ENCODE data around the gene ZYX. TPM values are rescaled to one million over a fixed set of nuclear protein-coding genes. Genes with fewer than 3 reads are reported as not detected.

ZYX gene
- total and polyA plus RNA-seq, 2 donors from 2014 or later, result 50.1 to 193 TPM

DNA sequence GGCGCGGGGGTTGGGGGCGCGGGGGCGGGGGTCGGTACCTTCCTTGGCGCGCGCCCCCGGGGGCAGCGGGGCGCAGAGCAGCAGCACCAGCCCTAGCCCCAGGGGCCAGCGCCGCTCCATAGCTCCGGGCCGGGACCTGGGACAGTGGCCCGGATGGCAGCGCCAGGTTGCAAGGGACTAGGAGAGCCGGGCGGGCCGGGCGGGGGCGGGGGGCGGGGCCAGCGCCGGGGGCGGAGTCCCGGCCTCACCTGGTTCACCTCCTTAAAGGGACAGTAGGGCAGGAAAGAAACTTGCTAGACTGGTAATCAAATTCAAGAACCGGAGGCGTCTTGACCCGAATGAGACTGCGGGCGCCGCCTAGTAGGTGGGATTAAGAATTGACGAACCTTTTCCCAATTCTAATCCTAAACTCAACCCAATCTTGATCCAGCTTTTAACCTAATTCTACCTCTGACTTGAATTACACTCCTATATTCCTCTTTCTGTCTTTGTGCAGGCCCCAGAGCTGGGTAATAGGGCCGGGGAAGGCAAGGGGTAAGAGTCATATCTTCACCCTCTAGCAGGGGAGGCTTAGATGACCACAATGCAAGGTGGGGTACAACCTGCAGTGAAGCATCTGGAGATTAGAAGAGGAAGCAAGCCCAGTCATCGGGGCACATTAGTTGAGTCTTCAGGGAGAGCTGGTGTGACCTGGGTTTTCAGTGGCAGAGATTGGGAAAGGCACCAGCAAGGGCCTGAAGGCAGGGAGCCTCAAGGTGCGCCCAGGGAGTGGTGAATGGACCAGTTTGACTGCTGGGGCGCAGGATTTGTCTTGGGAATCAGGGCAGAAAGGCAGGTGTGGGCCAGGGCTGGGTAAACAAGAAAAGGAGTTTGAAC, 27.8 kb downstream of the ZYX start, which contains the start of gene EPHA1:
Gene EPHA1, minus strand, starts transcription at position 171 of the 876 bp plus-strand sequence. Its CDS starts 51 bp downstream, at position 120.
- peak; percentile 59 for TF ChIP-seq CTCF (IDR thresholded peaks at IDR 0.05; ENCODE audit: borderline replicate concordance, extremely low read depth, insufficient read depth)
- no peak for FAIRE-seq
- H3K9ac ChIP-seq (ENCODE audit: low read length in 3 of 3), result peak within 1 kb of the TSS in 2 of 3 donors; percentile 56 to 70

GRCh38 chr7:143410521-143411004, 29.4 kb downstream of the ZYX start:
- H3K4me1 ChIP-seq (ENCODE audit: control insufficient read depth in 2 of 3, insufficient read depth in 2 of 3, low read depth in 1 of 3, low read length in 3 of 3), result peaks cover 0 to 15% (median 7%) of the 10 kb centered on the region in 3 donors
- intact Hi-C loops (cut with DNase I), result loop anchor here (10.0 kb wide), 1 partner anchor 176 kb away; no protein-coding TSS in a partner anchor
- H3K4me3 ChIP-seq (ENCODE audit: low read length in 3 of 3), result no peak overlapping the region
- H3K27ac ChIP-seq (ENCODE audit: low read depth in 2 of 2, low read length in 2 of 2), result no peak overlapping the region
- H3K36me3 ChIP-seq (ENCODE audit: control insufficient read depth in 2 of 3, insufficient read depth in 3 of 3, low read length in 3 of 3), result no peaks in the 10 kb centered on the region
- peak in 1 of 5 donors; percentile 15 for DNase-seq
- FAIRE-seq, result no peak
- H3K27me3 ChIP-seq (ENCODE audit: control insufficient read depth, insufficient read depth, low read length), result no peaks in the 10 kb centered on the region
- H3K9ac ChIP-seq (ENCODE audit: low read length in 3 of 3), result no peak overlapping the region
- no peaks in the 10 kb centered on the region for H3K9me3 ChIP-seq (ENCODE audit: control insufficient read depth in 2 of 3, insufficient read depth in 1 of 3, low read length in 3 of 3)
- no peak for TF ChIP-seq CTCF (IDR thresholded peaks at IDR 0.05; ENCODE audit: borderline replicate concordance, extremely low read depth, insufficient read depth)

More for the DNA sequence above, 27.8 kb downstream of the ZYX start, which contains the start of gene EPHA1:
- no peaks in the 10 kb centered on the region for H3K9me3 ChIP-seq (ENCODE audit: control insufficient read depth in 2 of 3, insufficient read depth in 1 of 3, low read length in 3 of 3)
- intact Hi-C loops (cut with DNase I), result no loop called here
- H3K4me3 ChIP-seq (ENCODE audit: low read length in 3 of 3), result peak within 1 kb of the TSS; percentile 17 to 66 (median 64)
- no peaks in the 10 kb centered on the region for H3K36me3 ChIP-seq (ENCODE audit: control insufficient read depth in 2 of 3, insufficient read depth in 3 of 3, low read length in 3 of 3)
- peaks cover 0 to 15% (median 7%) of the 10 kb centered on the region in 3 donors for H3K4me1 ChIP-seq (ENCODE audit: control insufficient read depth in 2 of 3, insufficient read depth in 2 of 3, low read depth in 1 of 3, low read length in 3 of 3)
- H3K27me3 ChIP-seq (ENCODE audit: control insufficient read depth, insufficient read depth, low read length), result no peaks in the 10 kb centered on the region
- H3K27ac ChIP-seq (ENCODE audit: low read depth in 2 of 2, low read length in 2 of 2), result no peak within 1 kb of the TSS
- peak; percentile 64 to 88 (median 81) for DNase-seq

DNA sequence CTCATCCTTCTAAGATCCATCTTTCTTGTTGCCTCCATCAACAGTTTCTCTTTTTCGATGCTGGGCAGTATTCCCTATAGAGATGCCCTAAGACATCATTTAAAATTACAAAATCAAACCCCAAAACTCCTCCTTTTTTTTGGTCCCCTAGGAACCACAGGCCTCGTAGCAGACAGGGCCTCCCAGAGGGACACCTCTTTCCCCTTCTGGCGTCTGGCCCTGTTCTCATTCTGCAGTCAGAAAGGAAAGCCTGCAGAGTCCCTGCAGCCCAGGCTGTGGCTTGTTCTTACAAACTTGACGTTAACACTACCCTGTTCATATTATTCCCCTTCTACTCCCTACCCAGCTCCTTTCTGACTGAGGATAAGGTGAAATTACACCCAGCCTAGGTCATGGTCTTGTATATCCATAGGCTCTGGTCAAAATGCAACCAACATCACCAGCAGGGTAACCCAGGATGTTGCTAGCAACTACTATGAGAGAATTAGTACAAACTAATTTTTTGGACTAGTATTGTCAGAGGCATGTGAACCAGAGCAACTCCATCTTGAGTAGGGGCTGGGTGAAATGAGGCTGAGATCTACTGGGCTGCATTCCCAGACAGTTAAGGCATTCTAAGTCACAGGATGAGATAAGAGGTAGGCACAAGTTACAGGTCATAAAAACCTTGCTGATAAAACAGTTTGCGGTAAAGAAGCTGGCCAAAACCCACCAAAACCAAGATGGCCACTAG, 31.0 kb downstream of the ZYX start:
- DNase-seq, result no peak
- intact Hi-C loops (cut with DNase I), result loop anchor here (10.0 kb wide), 1 partner anchor 177 kb away; no protein-coding TSS in a partner anchor
- H3K4me3 ChIP-seq (ENCODE audit: low read length in 3 of 3), result no peak overlapping the region
- peaks cover 0 to 16% (median 7%) of the 10 kb centered on the region in 3 donors for H3K4me1 ChIP-seq (ENCODE audit: control insufficient read depth in 2 of 3, insufficient read depth in 2 of 3, low read depth in 1 of 3, low read length in 3 of 3)
- no peak for FAIRE-seq
- H3K9me3 ChIP-seq (ENCODE audit: control insufficient read depth in 2 of 3, insufficient read depth in 1 of 3, low read length in 3 of 3), result no peaks in the 10 kb centered on the region
- no peaks in the 10 kb centered on the region for H3K27me3 ChIP-seq (ENCODE audit: control insufficient read depth, insufficient read depth, low read length)
- H3K36me3 ChIP-seq (ENCODE audit: control insufficient read depth in 2 of 3, insufficient read depth in 3 of 3, low read length in 3 of 3), result no peaks in the 10 kb centered on the region
- H3K9ac ChIP-seq (ENCODE audit: low read length in 3 of 3), result no peak overlapping the region
- TF ChIP-seq CTCF (IDR thresholded peaks at IDR 0.05; ENCODE audit: borderline replicate concordance, extremely low read depth, insufficient read depth), result no peak
- no peak overlapping the region for H3K27ac ChIP-seq (ENCODE audit: low read depth in 2 of 2, low read length in 2 of 2)

Measured in kidney (tissue), 14 donors.